WTC11 (cell line): ENCODE data around the gene GALR2. TPM values are rescaled to one million over a fixed set of nuclear protein-coding genes. Genes with fewer than 3 reads are reported as not detected.
A peak's percentile ranks its signal among the peaks of the same experiment; 100 is the strongest.

ENCODE experiments used
- ATAC-seq: fragments of 200-7000 bp; cut with Tn5 transposase; 2 replicates; pipeline ENCODE4 v1.10.0; 2021; ENCODE audit warnings: mild to moderate bottlenecking, moderate library complexity
- CTCF ChIA-PET: fragments of 300-600 bp; sonication (Branson Sonifier 250); formaldehyde crosslinking; loops from one replicate; lab custom pipeline; 2021; ENCODE audit warnings: antibody characterized with exemption; lab: Charles Lee
- POLR2A ChIA-PET: fragments of 350-600 bp; sonication (Branson Sonifier 250); formaldehyde crosslinking; loops from one replicate; lab custom pipeline; 2021; ENCODE audit warnings: antibody characterized with exemption; lab: Charles Lee
- DNase-seq: peaks from one replicate; pipeline ENCODE4 v3.0.0; 2021; ENCODE audit warnings: low spot score
- H3K27ac Mint-ChIP-seq: 2 replicates; pipeline ENCODE4 v1.8.0; 2021; ENCODE audit warnings: mixed read lengths
- H3K27me3 Mint-ChIP-seq: 2 replicates; pipeline ENCODE4 v1.8.0; 2021; ENCODE audit warnings: low read depth, mild to moderate bottlenecking, moderate library complexity, mixed read lengths
- H3K36me3 Mint-ChIP-seq: 2 replicates; pipeline ENCODE4 v1.8.0; 2021; ENCODE audit warnings: mixed read lengths
- H3K4me1 Mint-ChIP-seq: 2 replicates; pipeline ENCODE4 v1.8.0; 2022; ENCODE audit warnings: mixed read lengths
- H3K4me3 Mint-ChIP-seq: 2 replicates; pipeline ENCODE4 v1.8.0; 2021; ENCODE audit warnings: mild to moderate bottlenecking, moderate library complexity, mixed read lengths
- H3K9me3 Mint-ChIP-seq: 2 replicates; pipeline ENCODE4 v1.8.0; 2021; ENCODE audit warnings: mixed read lengths
- ATF2 ChIP-seq: sonication (generic); formaldehyde crosslinking; IDR thresholded peaks from 2 replicates; pipeline ENCODE4 v1.8.1; 2022; ENCODE audit warnings: low read depth, missing genetic modification reagents, borderline replicate concordance
- CBFB ChIP-seq: sonication (generic); formaldehyde crosslinking; IDR thresholded peaks from 2 replicates; pipeline ENCODE4 v1.8.1; 2022; ENCODE audit warnings: mild to moderate bottlenecking, low read depth, missing genetic modification reagents
- E2F5 ChIP-seq: sonication (generic); formaldehyde crosslinking; IDR thresholded peaks from 2 replicates; pipeline ENCODE4 v1.8.1; 2022; ENCODE audit warnings: mild to moderate bottlenecking, moderate library complexity, missing genetic modification reagents
- FOXJ3 ChIP-seq: sonication (generic); formaldehyde crosslinking; IDR thresholded peaks from 2 replicates; pipeline ENCODE4 v1.9.0; 2021; ENCODE audit warnings: missing genetic modification reagents, mild to moderate bottlenecking, borderline replicate concordance
- FOXP4 ChIP-seq: sonication (generic); formaldehyde crosslinking; IDR thresholded peaks from 2 replicates; pipeline ENCODE4 v1.8.0; 2022; ENCODE audit warnings: mild to moderate bottlenecking, missing genetic modification reagents
- IRF1 ChIP-seq: sonication (generic); formaldehyde crosslinking; IDR thresholded peaks from 2 replicates; pipeline ENCODE4 v1.8.0; 2023; ENCODE audit warnings: missing genetic modification reagents
- IRF2 ChIP-seq: sonication (generic); formaldehyde crosslinking; IDR thresholded peaks from 2 replicates; pipeline ENCODE4 v1.8.0; 2022; ENCODE audit warnings: low read depth, missing genetic modification reagents, borderline replicate concordance
- JUN ChIP-seq: sonication (generic); formaldehyde crosslinking; IDR thresholded peaks from 2 replicates; pipeline ENCODE4 v1.8.0; 2023; ENCODE audit warnings: mild to moderate bottlenecking, missing genetic modification reagents
- KAT7 ChIP-seq: sonication (generic); formaldehyde crosslinking; IDR thresholded peaks from 2 replicates; pipeline ENCODE4 v1.8.1; 2023; ENCODE audit warnings: missing genetic modification reagents, mild to moderate bottlenecking, borderline replicate concordance
- MLX ChIP-seq: sonication (generic); formaldehyde crosslinking; IDR thresholded peaks from 2 replicates; pipeline ENCODE4 v1.8.1; 2023; ENCODE audit warnings: mild to moderate bottlenecking, missing genetic modification reagents, moderate library complexity
- MYBL2 ChIP-seq: sonication (generic); formaldehyde crosslinking; IDR thresholded peaks from 2 replicates; pipeline ENCODE4 v1.8.1; 2023; ENCODE audit warnings: mild to moderate bottlenecking, moderate library complexity, missing genetic modification reagents
- NFE2L1 ChIP-seq: sonication (generic); formaldehyde crosslinking; IDR thresholded peaks from 2 replicates; pipeline ENCODE4 v1.8.1; 2023; ENCODE audit warnings: missing genetic modification reagents
- NFYB ChIP-seq: sonication (generic); formaldehyde crosslinking; conservative IDR thresholded peaks from 2 replicates; pipeline ENCODE4 v1.8.0; 2022; ENCODE audit warnings: low read depth, missing genetic modification reagents
- NR1H2 ChIP-seq: sonication (generic); formaldehyde crosslinking; IDR thresholded peaks from 2 replicates; pipeline ENCODE4 v1.9.0; 2021; ENCODE audit warnings: mild to moderate bottlenecking, moderate library complexity, missing genetic modification reagents
- NR2C2 ChIP-seq: sonication (generic); formaldehyde crosslinking; IDR thresholded peaks from 2 replicates; pipeline ENCODE4 v1.8.0; 2022; ENCODE audit warnings: mild to moderate bottlenecking, missing genetic modification reagents
- OVOL2 ChIP-seq: fragments of 250-450 bp; sonication (Bioruptor Pico); IDR thresholded peaks from 2 replicates; pipeline ENCODE4 v1.9.0; 2021; ENCODE audit warnings: mild to moderate bottlenecking, borderline replicate concordance
- TCF7 ChIP-seq: sonication (generic); formaldehyde crosslinking; IDR thresholded peaks from 2 replicates; pipeline ENCODE4 v1.8.0; 2022; ENCODE audit warnings: mild to moderate bottlenecking, low read depth, missing genetic modification reagents, moderate library complexity
- TP53 ChIP-seq: sonication (generic); formaldehyde crosslinking; IDR thresholded peaks from 2 replicates; pipeline ENCODE4 v1.8.1; 2023; ENCODE audit warnings: mild to moderate bottlenecking, missing genetic modification reagents
- ZNF138 ChIP-seq: sonication (generic); formaldehyde crosslinking; conservative IDR thresholded peaks from 2 replicates; pipeline ENCODE4 v1.8.1; 2022; ENCODE audit warnings: mild to moderate bottlenecking, moderate library complexity, missing genetic modification reagents
- ZNF263 ChIP-seq: sonication (generic); formaldehyde crosslinking; IDR thresholded peaks from 2 replicates; pipeline ENCODE4 v1.8.1; 2022; ENCODE audit warnings: low read depth, mild to moderate bottlenecking, moderate library complexity, missing genetic modification reagents
- ZNF532 ChIP-seq: fragments of 250-450 bp; sonication (Bioruptor Pico); IDR thresholded peaks from 2 replicates; pipeline ENCODE4 v1.9.0; 2021; ENCODE audit warnings: mild to moderate bottlenecking, borderline replicate concordance
- total RNA-seq: library from RNA; stranded (reverse); gene quantifications from 3 replicates; pipeline ENCODE4 v1.2.3, GENCODE V29; 2021
- TF ChIP-seq, protein P1 (sequence below): sonication (generic); formaldehyde crosslinking; IDR thresholded peaks from 2 replicates; pipeline ENCODE4 v1.8.1; 2023; ENCODE audit warnings: mild to moderate bottlenecking, missing genetic modification reagents, moderate library complexity
- TF ChIP-seq, protein P2 (sequence below): sonication (generic); formaldehyde crosslinking; IDR thresholded peaks from 2 replicates; pipeline ENCODE4 v1.8.0; 2022; ENCODE audit warnings: mild to moderate bottlenecking, missing genetic modification reagents

The GALR2 gene
- total RNA-seq, 1 experiment from 2014 or later: 2.9 TPM

- Mint-ChIP-seq H3K4me3 (peak within 1 kb of the TSS; percentile 97), H3K27me3 (peaks cover 40% of the 10 kb centered on the region), H3K36me3 (peaks cover 5% of the 10 kb centered on the region; the same call in 1 of the 2 replicates), H3K27ac (peak within 1 kb of the TSS; percentile 89), H3K4me1 (peaks cover 30% of the 10 kb centered on the region), H3K9me3 (no peaks in the 10 kb centered on the region)
- ATAC-seq (peak; percentile 86), DNase-seq (peak; percentile 95)
- POLR2A ChIA-PET: interaction anchor here (1.0 kb wide), 1 partner anchor 63 kb away, joined by 3 read pairs; no protein-coding TSS in a partner anchor
- CTCF ChIA-PET: interaction anchor here (1.0 to 2.7 kb wide), 3 partner anchors 58 to 208 kb away, joined by 3 to 14 read pairs (median 6); no protein-coding TSS in a partner anchor
- TF ChIP-seq, protein P1, sequence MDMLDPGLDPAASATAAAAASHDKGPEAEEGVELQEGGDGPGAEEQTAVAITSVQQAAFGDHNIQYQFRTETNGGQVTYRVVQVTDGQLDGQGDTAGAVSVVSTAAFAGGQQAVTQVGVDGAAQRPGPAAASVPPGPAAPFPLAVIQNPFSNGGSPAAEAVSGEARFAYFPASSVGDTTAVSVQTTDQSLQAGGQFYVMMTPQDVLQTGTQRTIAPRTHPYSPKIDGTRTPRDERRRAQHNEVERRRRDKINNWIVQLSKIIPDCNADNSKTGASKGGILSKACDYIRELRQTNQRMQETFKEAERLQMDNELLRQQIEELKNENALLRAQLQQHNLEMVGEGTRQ: peak; percentile 58; the same call in 1 of the 2 replicates
- TF ChIP-seq FOXJ3 (CRISPR knock-in tag): no peak
- TF ChIP-seq NR1H2 (CRISPR knock-in tag): no peak
- no peak; the same call in 1 of the 2 replicates for TF ChIP-seq KAT7 (CRISPR knock-in tag)
- no peak for TF ChIP-seq NFYB (CRISPR knock-in tag)
- TF ChIP-seq MYBL2: peak; percentile 92
- TF ChIP-seq ZNF138 (CRISPR knock-in tag): 0 out of 2 replicates have a peak, but pooled peaks have one; percentile 64
- TF ChIP-seq FOXP4: peak; percentile 92; the same call in 1 of the 2 replicates
- no peak for TF ChIP-seq OVOL2 (CRISPR knock-in tag)
- TF ChIP-seq TCF7 (CRISPR knock-in tag): peak; percentile 13; the same call in 1 of the 2 replicates
- TF ChIP-seq NR2C2 (CRISPR knock-in tag): no peak
- TF ChIP-seq ATF2 (CRISPR knock-in tag): no peak
- no peak for TF ChIP-seq MLX (CRISPR knock-in tag)
- no peak for TF ChIP-seq ZNF263 (CRISPR knock-in tag)
- no peak for TF ChIP-seq NFE2L1 (CRISPR knock-in tag)
- TF ChIP-seq IRF1: peak; percentile 78; the same call in 1 of the 2 replicates
- TF ChIP-seq ZNF532: no peak
- no peak for TF ChIP-seq IRF2 (CRISPR knock-in tag)
- TF ChIP-seq E2F5: peak; percentile 87; the same call in 1 of the 2 replicates
- TF ChIP-seq TP53: peak; percentile 61; the same call in 1 of the 2 replicates
- TF ChIP-seq JUN: no peak
- TF ChIP-seq, protein P2, sequence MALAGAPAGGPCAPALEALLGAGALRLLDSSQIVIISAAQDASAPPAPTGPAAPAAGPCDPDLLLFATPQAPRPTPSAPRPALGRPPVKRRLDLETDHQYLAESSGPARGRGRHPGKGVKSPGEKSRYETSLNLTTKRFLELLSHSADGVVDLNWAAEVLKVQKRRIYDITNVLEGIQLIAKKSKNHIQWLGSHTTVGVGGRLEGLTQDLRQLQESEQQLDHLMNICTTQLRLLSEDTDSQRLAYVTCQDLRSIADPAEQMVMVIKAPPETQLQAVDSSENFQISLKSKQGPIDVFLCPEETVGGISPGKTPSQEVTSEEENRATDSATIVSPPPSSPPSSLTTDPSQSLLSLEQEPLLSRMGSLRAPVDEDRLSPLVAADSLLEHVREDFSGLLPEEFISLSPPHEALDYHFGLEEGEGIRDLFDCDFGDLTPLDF (CRISPR knock-in tag): peak; percentile 79
- no peak for TF ChIP-seq CBFB (CRISPR knock-in tag)
Measured at GRCh38 chr17:76072148-76072858, 2.3 kb upstream of the GALR2 start, which contains the start of gene SRP68. SRP68 (minus strand) TSS chr17:76072517; CDS start chr17:76072491, 26 bp downstream.
